Erythroblast (primary cell): ENCODE results near the gene ZNRF4.

Source experiments
- GATA1 ChIP-seq: IDR thresholded peaks from 2 replicates; pipeline ENCODE4 v1.6.1; 2011; ENCODE audit warnings: low read depth, mild to moderate bottlenecking, control low read depth, low read length, moderate library complexity
- POLR2A ChIP-seq: IDR thresholded peaks from 2 replicates; pipeline ENCODE4 v1.6.1; 2011; ENCODE audit warnings: mild to moderate bottlenecking, low read length

GRCh38 chr19:5492635-5493409, 37.6 kb downstream of the ZNRF4 start:
- TF ChIP-seq POLR2A (no peak), GATA1 (no peak)
